ENCODE measurements around the gene NIPA2.
"Not testable (repeated sequence)": the region's sequence is repeated elsewhere in the genome, so short reads cannot be mapped to it uniquely, and the experiment has no call there.

NIPA2 gene

DNA sequence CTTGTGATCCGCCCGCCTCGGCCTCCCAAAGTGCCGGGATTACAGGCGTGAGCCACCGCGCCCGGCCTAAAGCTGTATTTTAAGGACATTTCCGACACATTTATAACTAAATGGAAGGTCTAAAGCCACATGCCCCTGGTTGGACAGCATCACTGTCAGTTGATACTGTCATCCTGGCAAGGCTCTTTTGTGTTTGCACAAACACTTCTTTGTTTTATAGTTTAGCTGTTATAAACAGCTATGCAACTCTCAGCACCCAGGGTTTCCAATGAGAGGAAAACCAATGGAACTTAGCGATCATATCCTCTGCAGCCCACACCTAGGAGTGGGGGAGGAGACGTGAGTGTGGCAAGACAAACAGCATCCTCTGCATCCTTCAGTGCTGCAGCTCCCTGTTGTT, 32.3 kb upstream of the NIPA2 start:
- Histone ChIP-seq H3K4me1 (ENCODE audit: control insufficient read depth, insufficient read depth, low read length) (no peaks in the 10 kb centered on the region), H3K4me3 (ENCODE audit: low read depth, low read length) (no peak overlapping the region), H3K9me3 (ENCODE audit: control insufficient read depth, insufficient read depth, low read depth, low read length) (no peaks in the 10 kb centered on the region), H3K27ac (ENCODE audit: extremely low read depth, low read depth, low read length) (no peak overlapping the region), H3K36me3 (ENCODE audit: control insufficient read depth in 2 of 2, insufficient read depth in 1 of 2, low read length in 2 of 2) (no peaks in the 10 kb centered on the region; a peak in 1 of 3 replicates)
- ChIA-PET CTCF (interaction anchor here (0.6 kb wide), 1 partner anchor 230 kb away, joined by 4 read pairs; no protein-coding TSS in a partner anchor), POLR2A (no interaction called here)
- TF ChIP-seq, protein P1, sequence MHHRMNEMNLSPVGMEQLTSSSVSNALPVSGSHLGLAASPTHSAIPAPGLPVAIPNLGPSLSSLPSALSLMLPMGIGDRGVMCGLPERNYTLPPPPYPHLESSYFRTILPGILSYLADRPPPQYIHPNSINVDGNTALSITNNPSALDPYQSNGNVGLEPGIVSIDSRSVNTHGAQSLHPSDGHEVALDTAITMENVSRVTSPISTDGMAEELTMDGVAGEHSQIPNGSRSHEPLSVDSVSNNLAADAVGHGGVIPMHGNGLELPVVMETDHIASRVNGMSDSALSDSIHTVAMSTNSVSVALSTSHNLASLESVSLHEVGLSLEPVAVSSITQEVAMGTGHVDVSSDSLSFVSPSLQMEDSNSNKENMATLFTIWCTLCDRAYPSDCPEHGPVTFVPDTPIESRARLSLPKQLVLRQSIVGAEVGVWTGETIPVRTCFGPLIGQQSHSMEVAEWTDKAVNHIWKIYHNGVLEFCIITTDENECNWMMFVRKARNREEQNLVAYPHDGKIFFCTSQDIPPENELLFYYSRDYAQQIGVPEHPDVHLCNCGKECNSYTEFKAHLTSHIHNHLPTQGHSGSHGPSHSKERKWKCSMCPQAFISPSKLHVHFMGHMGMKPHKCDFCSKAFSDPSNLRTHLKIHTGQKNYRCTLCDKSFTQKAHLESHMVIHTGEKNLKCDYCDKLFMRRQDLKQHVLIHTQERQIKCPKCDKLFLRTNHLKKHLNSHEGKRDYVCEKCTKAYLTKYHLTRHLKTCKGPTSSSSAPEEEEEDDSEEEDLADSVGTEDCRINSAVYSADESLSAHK (tag by site-specific recombination; IDR thresholded peaks at IDR 0.05) = no peak
- TF ChIP-seq KLF10 (tag by site-specific recombination; IDR thresholded peaks at IDR 0.05) (no peak), ZNF629 (tag by site-specific recombination; IDR thresholded peaks at IDR 0.05) (no peak), ZBTB6 (tag by site-specific recombination; IDR thresholded peaks at IDR 0.05) (no peak), ZNF610 (tag by site-specific recombination; IDR thresholded peaks at IDR 0.05; ENCODE audit: borderline replicate concordance) (no peak), SCRT1 (tag by site-specific recombination; IDR thresholded peaks at IDR 0.05; ENCODE audit: borderline replicate concordance) (no peak), ZNF473 (tag by site-specific recombination; IDR thresholded peaks at IDR 0.05) (no peak), ZNF624 (tag by site-specific recombination; IDR thresholded peaks at IDR 0.05) (no peak), HOXC10 (CRISPR knock-in tag; IDR thresholded peaks at IDR 0.05) (no peak), ZNF664 (tag by site-specific recombination; IDR thresholded peaks at IDR 0.05) (no peak), ZSCAN16 (tag by site-specific recombination; IDR thresholded peaks at IDR 0.05) (no peak), ZBTB8A (tag by site-specific recombination; IDR thresholded peaks at IDR 0.05) (no peak), ZNF76 (tag by site-specific recombination; IDR thresholded peaks at IDR 0.05; ENCODE audit: borderline replicate concordance, low read depth) (no peak), ZFP37 (tag by site-specific recombination; IDR thresholded peaks at IDR 0.05) (no peak), ZNF521 (tag by site-specific recombination; IDR thresholded peaks at IDR 0.05) (no peak), ZNF140 (tag by site-specific recombination; IDR thresholded peaks at IDR 0.05) (no peak)

DNA sequence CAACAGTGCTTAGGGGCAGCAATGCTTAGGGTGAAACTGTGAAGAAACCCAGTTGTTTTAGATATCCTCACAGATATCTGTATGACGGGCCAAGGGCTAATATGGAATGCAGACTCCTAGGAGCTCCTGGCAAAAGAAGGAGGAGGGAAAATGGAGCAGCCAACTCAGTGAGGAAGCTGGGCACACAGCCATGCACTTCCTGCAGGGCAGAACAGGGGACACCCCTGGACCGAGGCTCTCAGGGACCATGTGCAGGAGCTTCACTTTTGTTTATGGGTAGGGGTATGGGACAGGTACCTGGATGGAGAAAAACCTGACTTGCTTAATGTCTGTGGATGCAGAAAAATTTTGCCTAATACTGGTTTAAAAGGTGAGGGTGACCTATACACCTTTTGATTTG, 31.8 kb upstream of the NIPA2 start:
- POLR2A ChIA-PET = no interaction called here

GRCh38 chr15:22807831-22808230, 30.6 kb upstream of the NIPA2 start:
- H3K27ac ChIP-seq (ENCODE audit: extremely low read depth, low read depth, low read length); POLR2A ChIA-PET; CTCF ChIA-PET: not testable (repeated sequence)

More for the DNA sequence above, 31.8 kb upstream of the NIPA2 start:
- Histone ChIP-seq H3K4me1 (ENCODE audit: control insufficient read depth, insufficient read depth, low read length) (no peaks in the 10 kb centered on the region), H3K27ac (ENCODE audit: extremely low read depth, low read depth, low read length) (no peak overlapping the region), H3K36me3 (ENCODE audit: control insufficient read depth in 2 of 2, insufficient read depth in 1 of 2, low read length in 2 of 2) (no peaks in the 10 kb centered on the region; a peak in 1 of 3 replicates), H3K4me3 (ENCODE audit: low read depth, low read length) (no peak overlapping the region), H3K9me3 (ENCODE audit: control insufficient read depth, insufficient read depth, low read depth, low read length) (no peaks in the 10 kb centered on the region)
- no peak for TF ChIP-seq EGR2 (tag by site-specific recombination; IDR thresholded peaks at IDR 0.05; ENCODE audit: low read depth)
- no peak for TF ChIP-seq OVOL3 (tag by site-specific recombination; IDR thresholded peaks at IDR 0.05)
- CTCF ChIA-PET = no interaction called here

More at GRCh38 chr15:22807831-22808230, 30.6 kb upstream of the NIPA2 start:
- not testable (repeated sequence) for H3K4me3 ChIP-seq (ENCODE audit: low read depth, low read length); H3K36me3 ChIP-seq (ENCODE audit: control insufficient read depth in 2 of 2, insufficient read depth in 1 of 2, low read length in 2 of 2); H3K9me3 ChIP-seq (ENCODE audit: control insufficient read depth, insufficient read depth, low read depth, low read length); H3K4me1 ChIP-seq (ENCODE audit: control insufficient read depth, insufficient read depth, low read length)
